ENCODE results near the gene EFEMP2.

Gene EFEMP2

GRCh38 chr11:65865550-65866172 lies 6.9 kb downstream of the EFEMP2 start:
- no peak for DNase-seq

GRCh38 chr11:65864706-65865471 lies 7.7 kb downstream of the EFEMP2 start:
- no peak for DNase-seq

GRCh38 chr11:65863889-65864705 lies 8.5 kb downstream of the EFEMP2 start:
- DNase-seq: no peak

- no peak for DNase-seq
Measured at GRCh38 chr11:65862941-65863888, 9.4 kb downstream of the EFEMP2 start.

- DNase-seq: no peak
Measured at GRCh38 chr11:65862191-65862735, 10.3 kb downstream of the EFEMP2 start.

GRCh38 chr11:65861533-65862183 lies 10.9 kb downstream of the EFEMP2 start:
- no peak for DNase-seq

- DNase-seq: no peak
Measured at GRCh38 chr11:65861165-65861505, 11.5 kb downstream of the EFEMP2 start.

GRCh38 chr11:65860278-65861164 lies 12.1 kb downstream of the EFEMP2 start, which contains the start of gene MUS81:
Gene MUS81, plus strand, starts transcription at chr11:65860433. Its CDS starts 321 bp downstream, at chr11:65860754.
- DNase-seq: peak; percentile 95

GRCh38 chr11:65859812-65860277 lies 12.8 kb downstream of the EFEMP2 start:
- no peak for DNase-seq

- DNase-seq: peak; percentile 99
Measured at GRCh38 chr11:65859095-65859811, 13.3 kb downstream of the EFEMP2 start.

- no peak for DNase-seq
Measured at GRCh38 chr11:65858681-65859087, 13.9 kb downstream of the EFEMP2 start.

GRCh38 chr11:65857853-65858680 lies 14.5 kb downstream of the EFEMP2 start, which contains the start of gene CFL1:
Gene CFL1, minus strand, starts transcription at chr11:65858180. Its CDS starts 81 bp downstream, at chr11:65858099.
- DNase-seq: peak; percentile 98

- DNase-seq: peak; percentile 64
Measured at GRCh38 chr11:65857500-65857852, 15.1 kb downstream of the EFEMP2 start.

- DNase-seq: peak; percentile 82
Measured at GRCh38 chr11:65856689-65857499, 15.7 kb downstream of the EFEMP2 start.

GRCh38 chr11:65855927-65856363 lies 16.7 kb downstream of the EFEMP2 start:
- DNase-seq: no peak

GRCh38 chr11:65854852-65855837 lies 17.5 kb downstream of the EFEMP2 start:
- DNase-seq: no peak

Data from stimulated activated CD4-positive, alpha-beta T cell treated with anti-CD3 and anti-CD28 coated beads, Interleukin-1b, Interleukin-23, amount 100 ng/mL, for 48 hours (primary cell).